Right lobe of liver (tissue), 4 donors: ENCODE data around the gene SCUBE1.

Experiments
- POLR2A ChIP-seq: fragments of 450-650 bp; IDR thresholded peaks from one replicate; pipeline ENCODE4 v1.6.1; 2017; ENCODE audit warnings: antibody characterized with exemption, mild to moderate bottlenecking
- TF ChIP-seq, protein P1 (sequence below), 4 donors: fragments of 200-600 bp in 3 of 4; fragments of 450-650 bp in 1 of 4; IDR thresholded peaks; one replicate each; pipeline versions ENCODE4 v1.5.1 to v1.8.0; 2016 to 2022; ENCODE audit warnings: antibody characterized with exemption in 4 of 4, mild to moderate bottlenecking in 2 of 4
- donor health status: DM: no; HTN: no; CAD: no.
- donor health status: DM: no; HTN: no; CAD: no.
- donor health status: DM: no; HTN: yes; CAD: no.

DNA sequence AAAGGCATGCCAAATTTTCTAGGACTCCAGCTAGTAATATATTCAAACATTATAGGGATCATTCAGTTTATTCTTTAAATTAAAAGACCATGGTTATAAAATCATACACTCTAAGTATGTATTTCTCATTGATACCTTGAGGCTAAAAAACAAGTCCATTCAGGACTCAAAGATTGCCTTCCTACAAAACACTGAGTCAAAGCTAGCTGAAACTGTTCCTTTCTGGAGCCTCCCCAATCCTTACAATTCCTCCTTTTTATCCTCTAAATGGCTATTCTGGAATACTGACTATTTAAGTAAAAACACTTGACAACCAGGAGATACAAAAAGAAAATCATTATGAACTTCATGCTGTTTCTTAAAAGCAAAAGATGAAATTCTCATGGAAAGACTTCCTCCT is 151.3 kb downstream of the SCUBE1 start:
- TF ChIP-seq, protein P1, sequence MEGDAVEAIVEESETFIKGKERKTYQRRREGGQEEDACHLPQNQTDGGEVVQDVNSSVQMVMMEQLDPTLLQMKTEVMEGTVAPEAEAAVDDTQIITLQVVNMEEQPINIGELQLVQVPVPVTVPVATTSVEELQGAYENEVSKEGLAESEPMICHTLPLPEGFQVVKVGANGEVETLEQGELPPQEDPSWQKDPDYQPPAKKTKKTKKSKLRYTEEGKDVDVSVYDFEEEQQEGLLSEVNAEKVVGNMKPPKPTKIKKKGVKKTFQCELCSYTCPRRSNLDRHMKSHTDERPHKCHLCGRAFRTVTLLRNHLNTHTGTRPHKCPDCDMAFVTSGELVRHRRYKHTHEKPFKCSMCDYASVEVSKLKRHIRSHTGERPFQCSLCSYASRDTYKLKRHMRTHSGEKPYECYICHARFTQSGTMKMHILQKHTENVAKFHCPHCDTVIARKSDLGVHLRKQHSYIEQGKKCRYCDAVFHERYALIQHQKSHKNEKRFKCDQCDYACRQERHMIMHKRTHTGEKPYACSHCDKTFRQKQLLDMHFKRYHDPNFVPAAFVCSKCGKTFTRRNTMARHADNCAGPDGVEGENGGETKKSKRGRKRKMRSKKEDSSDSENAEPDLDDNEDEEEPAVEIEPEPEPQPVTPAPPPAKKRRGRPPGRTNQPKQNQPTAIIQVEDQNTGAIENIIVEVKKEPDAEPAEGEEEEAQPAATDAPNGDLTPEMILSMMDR (IDR thresholded peaks at IDR 0.05) = no peak
- TF ChIP-seq POLR2A = no peak
